GM18498 (cell line): ENCODE data around the gene PSMD8.
"Not testable (repeated sequence)": the region's sequence is repeated elsewhere in the genome, so short reads cannot be mapped to it uniquely, and the experiment has no call there.

ENCODE experiments used
- ATAC-seq: cut with Tn5 transposase; IDR thresholded peaks from one replicate; pipeline ENCODE4 v1.9.1; 2021; ENCODE audit warnings: mild to moderate bottlenecking, moderate library complexity; ENCODE audit not compliant: unreplicated experiment

PSMD8 gene

GRCh38 chr19:38409631-38410133, 35.3 kb downstream of the PSMD8 start:
- ATAC-seq: no peak

GRCh38 chr19:38410407-38410806, 36.0 kb downstream of the PSMD8 start:
- not testable (repeated sequence) for ATAC-seq

- ATAC-seq: no peak
These were observed 36.8 kb downstream of the PSMD8 start for GRCh38 chr19:38411041-38411712.

GRCh38 chr19:38411898-38412297, 37.5 kb downstream of the PSMD8 start:
- not testable (repeated sequence) for ATAC-seq

GRCh38 chr19:38412491-38412890, 38.1 kb downstream of the PSMD8 start:
- no peak for ATAC-seq

- ATAC-seq: no peak
These were observed 38.6 kb downstream of the PSMD8 start for GRCh38 chr19:38412961-38413360.

- ATAC-seq: no peak
These were observed 39.0 kb downstream of the PSMD8 start for GRCh38 chr19:38413416-38413815.

- no peak for ATAC-seq
These were observed 42.8 kb downstream of the PSMD8 start for GRCh38 chr19:38417146-38417543.

- no peak for ATAC-seq
These were observed 43.5 kb downstream of the PSMD8 start for GRCh38 chr19:38417544-38418506.

- no peak for ATAC-seq
These were observed 46.6 kb downstream of the PSMD8 start for GRCh38 chr19:38420935-38421334.

GRCh38 chr19:38421856-38422255, 47.5 kb downstream of the PSMD8 start:
- no peak for ATAC-seq

- no peak for ATAC-seq
These were observed 48.1 kb downstream of the PSMD8 start for GRCh38 chr19:38422438-38422837.

- ATAC-seq: no peak
These were observed 49.9 kb downstream of the PSMD8 start for GRCh38 chr19:38424272-38424671.

GRCh38 chr19:38425222-38425809, 50.9 kb downstream of the PSMD8 start:
- no peak for ATAC-seq

- no peak for ATAC-seq
These were observed 51.6 kb downstream of the PSMD8 start, which contains the start of gene RASGRP4 for GRCh38 chr19:38425810-38426466. Gene RASGRP4 (minus strand): TSS chr19:38426219. CDS start chr19:38426091, 128 bp downstream.

GRCh38 chr19:38427035-38427677, 52.8 kb downstream of the PSMD8 start:
- ATAC-seq: not testable (repeated sequence)

GRCh38 chr19:38429055-38429810, 54.9 kb downstream of the PSMD8 start:
- ATAC-seq: no peak

- ATAC-seq: no peak
These were observed 55.4 kb downstream of the PSMD8 start for GRCh38 chr19:38429811-38430156.

- ATAC-seq: no peak
These were observed 56.6 kb downstream of the PSMD8 start for GRCh38 chr19:38430931-38431330.
